Activated CD8-positive, alpha-beta T cell treated with anti-CD3 and anti-CD28 coated beads for 36 hours (primary cell): ENCODE data around the gene GNS. TPM values are rescaled to one million over a fixed set of nuclear protein-coding genes. Genes with fewer than 3 reads are reported as not detected.

Experiments
- ATAC-seq: fragments of 200-7000 bp; cut with Tn5 transposase; one replicate; pipeline ENCODE4 v1.10.0; 2021; ENCODE audit warnings: mild to moderate bottlenecking, moderate library complexity
- CTCF ChIA-PET: fragments of 350-600 bp; sonication (Branson Sonifier 250); formaldehyde crosslinking; loops from one replicate; lab custom pipeline; 2021; ENCODE audit warnings: antibody characterized with exemption; lab: Charles Lee
- POLR2A ChIA-PET: fragments of 350-600 bp; sonication (Branson Sonifier 250); formaldehyde crosslinking; loops from one replicate; lab custom pipeline; 2021; ENCODE audit warnings: antibody characterized with exemption; lab: Charles Lee
- DNase-seq: peaks from one replicate; pipeline ENCODE4 v3.0.0-alpha.2; 2020
- H3K27ac Mint-ChIP-seq: one replicate; pipeline ENCODE4 v1.8.0; 2021; ENCODE audit warnings: mild to moderate bottlenecking, mixed read lengths
- H3K27me3 Mint-ChIP-seq: one replicate; pipeline ENCODE4 v1.8.0; 2021; ENCODE audit warnings: mixed read lengths
- H3K36me3 Mint-ChIP-seq: one replicate; pipeline ENCODE4 v1.8.0; 2021; ENCODE audit warnings: low read depth, mixed read lengths
- H3K4me1 Mint-ChIP-seq: one replicate; pipeline ENCODE4 v1.8.0; 2021; ENCODE audit warnings: low read depth, mixed read lengths
- H3K4me3 Mint-ChIP-seq: one replicate; pipeline ENCODE4 v1.8.0; 2021; ENCODE audit warnings: mild to moderate bottlenecking, moderate library complexity, mixed read lengths
- H3K9me3 Mint-ChIP-seq: one replicate; pipeline ENCODE4 v1.8.0; 2021; ENCODE audit warnings: mixed read lengths
- CTCF ChIP-seq: fragments of 200-600 bp; IDR thresholded peaks from one replicate; pipeline ENCODE4 v1.8.0; 2022; ENCODE audit warnings: antibody characterized with exemption, mild to moderate bottlenecking
- intact Hi-C: fragments of 100-400 bp; cut with micrococcal nuclease; formaldehyde crosslinking; loops from one replicate; pipeline ENCODE4 v1.10.0; 2022
- total RNA-seq, 2 experiments: library from RNA; stranded (reverse); gene quantifications; one replicate each; pipeline ENCODE4 v1.2.3, GENCODE V29; 2021

Gene GNS
- total RNA-seq, 2 experiments from 2014 or later: 16.4 to 19.2 TPM

GRCh38 chr12:64724201-64724745, 34.9 kb downstream of the GNS start:
- POLR2A ChIA-PET: interaction anchor here (1.4 kb wide), 1 partner anchor 10 kb away, joined by 7 read pairs; no protein-coding TSS in a partner anchor
- H3K9me3 Mint-ChIP-seq: no peaks in the 10 kb centered on the region
- CTCF ChIA-PET: interaction anchor here (1.5 kb wide), 1 partner anchor 10 kb away, joined by 4 read pairs; no protein-coding TSS in a partner anchor
- intact Hi-C loops: no loop called here
- peaks cover 21% of the 10 kb centered on the region for H3K36me3 Mint-ChIP-seq
- no peak overlapping the region for H3K27ac Mint-ChIP-seq
- no peaks in the 10 kb centered on the region for H3K27me3 Mint-ChIP-seq
- no peak overlapping the region for H3K4me3 Mint-ChIP-seq
- DNase-seq (no peak), ATAC-seq (no peak)
- peaks cover 9% of the 10 kb centered on the region for H3K4me1 Mint-ChIP-seq
- no peak for TF ChIP-seq CTCF

GRCh38 chr12:64723630-64724029, 35.6 kb downstream of the GNS start:
- ATAC-seq: no peak
- no peak for DNase-seq
- Mint-ChIP-seq H3K4me3 (no peak overlapping the region), H3K27me3 (no peaks in the 10 kb centered on the region), H3K9me3 (no peaks in the 10 kb centered on the region), H3K4me1 (peaks cover 9% of the 10 kb centered on the region), H3K36me3 (peaks cover 21% of the 10 kb centered on the region), H3K27ac (peak overlapping the region; percentile 16)
- POLR2A ChIA-PET: interaction anchor here (1.4 kb wide), 1 partner anchor 9 kb away, joined by 7 read pairs; no protein-coding TSS in a partner anchor
- CTCF ChIA-PET: interaction anchor here (1.4 to 1.5 kb wide), 3 partner anchors 9 to 26 kb away, joined by 3 to 4 read pairs (median 3); no protein-coding TSS in a partner anchor
- intact Hi-C loops: no loop called here
- no peak for TF ChIP-seq CTCF

GRCh38 chr12:64722835-64723234, 36.4 kb downstream of the GNS start:
- Mint-ChIP-seq H3K36me3 (peaks cover 19% of the 10 kb centered on the region), H3K9me3 (no peaks in the 10 kb centered on the region), H3K4me3 (no peak overlapping the region), H3K4me1 (peaks cover 9% of the 10 kb centered on the region), H3K27ac (no peak overlapping the region), H3K27me3 (no peaks in the 10 kb centered on the region)
- DNase-seq: no peak
- TF ChIP-seq CTCF: no peak
- CTCF ChIA-PET: interaction anchor here (0.8 to 1.5 kb wide), 4 partner anchors 8 to 26 kb away, joined by 3 to 4 read pairs (median 3); no protein-coding TSS in a partner anchor
- intact Hi-C loops: no loop called here
- ATAC-seq: no peak
- POLR2A ChIA-PET: interaction anchor here (1.4 kb wide), 1 partner anchor 9 kb away, joined by 7 read pairs; no protein-coding TSS in a partner anchor

GRCh38 chr12:64720884-64721283, 38.3 kb downstream of the GNS start:
- Mint-ChIP-seq H3K4me3 (no peak overlapping the region), H3K27ac (no peak overlapping the region), H3K36me3 (peaks cover 24% of the 10 kb centered on the region), H3K4me1 (peaks cover 15% of the 10 kb centered on the region), H3K9me3 (no peaks in the 10 kb centered on the region), H3K27me3 (no peaks in the 10 kb centered on the region)
- no peak for DNase-seq
- intact Hi-C loops: no loop called here
- ATAC-seq: no peak
- TF ChIP-seq CTCF: no peak
- ChIA-PET CTCF (no interaction called here), POLR2A (interaction anchor here (0.6 kb wide), 1 partner anchor 106 kb away, joined by 3 read pairs; no protein-coding TSS in a partner anchor)

GRCh38 chr12:64718649-64719048, 40.6 kb downstream of the GNS start:
- TF ChIP-seq CTCF: no peak
- intact Hi-C loops: no loop called here
- POLR2A ChIA-PET: no interaction called here
- H3K9me3 Mint-ChIP-seq: no peaks in the 10 kb centered on the region
- H3K4me1 Mint-ChIP-seq: peaks cover 20% of the 10 kb centered on the region
- no peak for DNase-seq
- no peaks in the 10 kb centered on the region for H3K27me3 Mint-ChIP-seq
- CTCF ChIA-PET: interaction anchor here (1.1 to 2.5 kb wide), 3 partner anchors 21 to 169 kb away, joined by 3 to 11 read pairs (median 8); no protein-coding TSS in a partner anchor
- H3K4me3 Mint-ChIP-seq: no peak overlapping the region
- peaks cover 39% of the 10 kb centered on the region for H3K36me3 Mint-ChIP-seq
- no peak for ATAC-seq
- H3K27ac Mint-ChIP-seq: no peak overlapping the region
